RWPE2 (cell line): Measurements from ENCODE around the gene THRB.

Experiments used
- ATAC-seq: fragments of 200-7000 bp; cut with Tn5 transposase; 3 replicates; pipeline ENCODE4 v1.9.1; 2021; ENCODE audit warnings: low read depth
- DNase-seq: peaks from one replicate; pipeline ENCODE4 v3.0.0-alpha.2; 2020; ENCODE audit warnings: low spot score
- H3K27ac ChIP-seq: fragments of 450-650 bp; 2 replicates; pipeline ENCODE4 v1.5.1; 2017; ENCODE audit warnings: mild to moderate bottlenecking; ENCODE audit not compliant: poor library complexity, severe bottlenecking
- H3K27me3 ChIP-seq: fragments of 250-450 bp; sonication (Bioruptor Pico); 2 replicates; pipeline ENCODE4 v1.5.1; 2021; ENCODE audit warnings: mild to moderate bottlenecking, moderate library complexity; ENCODE audit not compliant: insufficient read depth, poor library complexity, severe bottlenecking
- H3K36me3 ChIP-seq: fragments of 250-450 bp; sonication (Bioruptor Pico); 2 replicates; pipeline ENCODE4 v1.5.1; 2020; ENCODE audit warnings: low read depth, mild to moderate bottlenecking, moderate library complexity
- H3K4me1 ChIP-seq: fragments of 250-450 bp; sonication (Bioruptor Pico); 2 replicates; pipeline ENCODE4 v1.5.1; 2021; ENCODE audit warnings: mild to moderate bottlenecking, moderate library complexity; ENCODE audit not compliant: insufficient read depth, poor library complexity, severe bottlenecking
- H3K4me3 ChIP-seq: fragments of 250-450 bp; sonication (Bioruptor Pico); 2 replicates; pipeline ENCODE4 v1.5.1; 2021; ENCODE audit warnings: mild to moderate bottlenecking, moderate library complexity; ENCODE audit not compliant: severe bottlenecking
- H3K9me3 ChIP-seq: fragments of 250-450 bp; sonication (Bioruptor Pico); 2 replicates; pipeline ENCODE4 v1.5.1; 2021; ENCODE audit warnings: mild to moderate bottlenecking, moderate library complexity; ENCODE audit not compliant: severe bottlenecking
- TF ChIP-seq, protein P1 (sequence below): fragments of 450-650 bp; IDR thresholded peaks from one replicate; pipeline ENCODE4 v1.5.1; 2017; ENCODE audit warnings: mild to moderate bottlenecking, moderate library complexity; ENCODE audit not compliant: poor library complexity, severe bottlenecking

The THRB gene

GRCh38 chr3:24303057-24303754 lies 191.4 kb downstream of the THRB start:
- TF ChIP-seq, protein P1, sequence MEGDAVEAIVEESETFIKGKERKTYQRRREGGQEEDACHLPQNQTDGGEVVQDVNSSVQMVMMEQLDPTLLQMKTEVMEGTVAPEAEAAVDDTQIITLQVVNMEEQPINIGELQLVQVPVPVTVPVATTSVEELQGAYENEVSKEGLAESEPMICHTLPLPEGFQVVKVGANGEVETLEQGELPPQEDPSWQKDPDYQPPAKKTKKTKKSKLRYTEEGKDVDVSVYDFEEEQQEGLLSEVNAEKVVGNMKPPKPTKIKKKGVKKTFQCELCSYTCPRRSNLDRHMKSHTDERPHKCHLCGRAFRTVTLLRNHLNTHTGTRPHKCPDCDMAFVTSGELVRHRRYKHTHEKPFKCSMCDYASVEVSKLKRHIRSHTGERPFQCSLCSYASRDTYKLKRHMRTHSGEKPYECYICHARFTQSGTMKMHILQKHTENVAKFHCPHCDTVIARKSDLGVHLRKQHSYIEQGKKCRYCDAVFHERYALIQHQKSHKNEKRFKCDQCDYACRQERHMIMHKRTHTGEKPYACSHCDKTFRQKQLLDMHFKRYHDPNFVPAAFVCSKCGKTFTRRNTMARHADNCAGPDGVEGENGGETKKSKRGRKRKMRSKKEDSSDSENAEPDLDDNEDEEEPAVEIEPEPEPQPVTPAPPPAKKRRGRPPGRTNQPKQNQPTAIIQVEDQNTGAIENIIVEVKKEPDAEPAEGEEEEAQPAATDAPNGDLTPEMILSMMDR, result no peak
- ATAC-seq, result no peak
- Histone ChIP-seq H3K36me3 (no peaks in the 10 kb centered on the region), H3K27me3 (no peaks in the 10 kb centered on the region), H3K4me1 (peaks cover 24% of the 10 kb centered on the region), H3K9me3 (no peaks in the 10 kb centered on the region), H3K27ac (no peak overlapping the region), H3K4me3 (no peak overlapping the region)
- DNase-seq, result no peak

- no peak for ATAC-seq
- no peaks in the 10 kb centered on the region for H3K36me3 ChIP-seq
- no peak for DNase-seq
- TF ChIP-seq, protein P1, result no peak
- no peaks in the 10 kb centered on the region for H3K9me3 ChIP-seq
- peaks cover 24% of the 10 kb centered on the region for H3K4me1 ChIP-seq
- H3K27ac ChIP-seq, result no peak overlapping the region
- H3K4me3 ChIP-seq, result no peak overlapping the region
- no peaks in the 10 kb centered on the region for H3K27me3 ChIP-seq
Measured at GRCh38 chr3:24302396-24302795, 192.3 kb downstream of the THRB start.

- Histone ChIP-seq H3K4me3 (no peak overlapping the region), H3K36me3 (no peaks in the 10 kb centered on the region), H3K27me3 (no peaks in the 10 kb centered on the region), H3K9me3 (no peaks in the 10 kb centered on the region), H3K4me1 (peaks cover 24% of the 10 kb centered on the region), H3K27ac (peak overlapping the region; percentile 87)
- TF ChIP-seq, protein P1, result no peak
- DNase-seq (no peak), ATAC-seq (no peak)
Measured at GRCh38 chr3:24300949-24301348, 193.7 kb downstream of the THRB start.

DNA sequence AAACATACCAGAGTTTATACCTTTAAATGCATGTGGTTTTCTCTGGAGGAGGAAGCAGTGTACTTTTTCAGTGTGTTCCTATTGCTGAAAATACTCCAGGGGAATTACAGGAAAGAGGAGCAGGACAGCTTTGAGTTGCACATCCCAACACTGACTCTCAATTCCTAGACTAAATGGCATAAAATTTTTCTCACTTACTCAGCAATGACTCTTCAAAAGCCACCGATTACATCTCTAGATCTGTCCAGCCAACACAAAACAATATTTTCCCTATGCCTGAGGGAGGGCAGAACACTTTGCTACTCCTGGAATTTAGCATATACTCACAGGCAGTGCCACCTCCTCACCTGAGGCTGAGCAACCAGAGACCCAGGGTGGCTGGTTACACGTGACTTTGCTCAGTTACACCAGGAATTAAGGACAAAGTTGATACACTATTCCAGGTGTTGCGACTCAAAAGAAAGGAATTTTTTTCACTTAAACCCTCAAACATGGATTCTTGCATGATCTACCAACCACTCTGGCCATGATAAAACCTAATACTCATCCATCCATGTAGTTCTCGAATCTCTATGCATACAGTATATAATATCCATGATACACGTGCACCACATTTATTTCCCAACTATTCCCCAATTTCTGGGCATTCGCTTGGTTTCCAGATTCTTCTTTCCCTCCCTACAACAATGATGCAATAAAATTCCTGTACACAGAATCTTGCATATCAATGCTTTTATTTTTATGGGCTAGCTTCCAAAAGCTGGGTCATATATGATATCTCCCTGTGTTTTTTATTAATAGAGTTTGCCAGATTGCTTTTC lies 194.6 kb downstream of the THRB start:
- no peaks in the 10 kb centered on the region for H3K36me3 ChIP-seq
- H3K4me1 ChIP-seq, result peaks cover 18% of the 10 kb centered on the region
- H3K9me3 ChIP-seq, result no peaks in the 10 kb centered on the region
- TF ChIP-seq, protein P1, result no peak
- H3K27me3 ChIP-seq, result no peaks in the 10 kb centered on the region
- no peak overlapping the region for H3K4me3 ChIP-seq
- H3K27ac ChIP-seq, result peak overlapping the region; percentile 87
- ATAC-seq, result peak; percentile 94
- peak; percentile 74 for DNase-seq
